Activated CD8-positive, alpha-beta memory T cell treated with anti-CD3 and anti-CD28 coated beads for 48 hours (primary cell): Measurements from ENCODE around the gene C1QTNF5.
A peak's percentile ranks its signal among the peaks of the same experiment; 100 is the strongest.

Experiments used
- DNase-seq, 3 experiments: peaks; one replicate each; pipeline ENCODE4 v3.0.0-alpha.2; 2020; ENCODE audit warnings: low read depth in 2 of 3, low spot score in 2 of 3

The C1QTNF5 gene

DNA sequence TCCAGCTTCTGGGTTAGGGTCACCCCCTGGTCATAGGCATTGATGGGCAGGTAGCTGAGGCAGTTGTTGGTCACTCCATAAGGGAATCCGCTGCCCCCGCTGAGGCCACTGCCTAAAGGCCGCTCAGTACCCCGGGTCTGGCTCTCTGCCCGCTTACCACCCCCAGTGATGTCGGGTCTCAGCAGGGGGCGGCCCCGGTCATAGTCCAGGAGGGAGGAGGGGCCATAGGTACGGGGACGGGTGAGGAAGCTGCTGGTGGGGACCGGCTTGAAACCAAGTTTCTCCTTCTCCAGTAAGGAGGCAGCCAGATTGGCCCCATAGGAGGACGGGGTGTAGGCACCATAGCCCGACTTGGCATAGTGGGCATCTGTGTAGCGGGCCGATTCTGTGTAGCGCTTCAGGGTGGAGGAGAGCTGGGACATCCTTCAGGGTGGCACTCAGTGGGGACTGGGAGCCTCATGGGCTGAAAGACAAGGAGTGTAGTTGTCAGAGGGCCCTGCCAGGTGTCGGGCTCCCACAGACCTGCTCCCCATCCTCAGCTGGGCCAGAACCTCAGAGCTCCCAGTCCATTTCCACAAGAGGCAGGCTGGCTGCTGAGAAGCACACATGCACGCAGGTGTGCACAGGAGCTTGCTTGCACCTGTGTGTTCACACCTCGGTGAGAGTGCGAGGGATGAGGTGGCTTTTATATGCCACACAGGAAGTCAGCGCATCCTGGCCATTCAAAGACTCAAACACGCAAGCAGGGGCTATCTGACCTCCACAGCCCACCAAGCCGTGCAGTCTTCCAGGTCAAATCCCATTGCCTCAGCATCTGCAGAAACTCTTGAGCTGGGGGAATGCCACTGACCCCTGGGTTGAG is 32.6 kb upstream of the C1QTNF5 start:
- no peak for DNase-seq

DNA sequence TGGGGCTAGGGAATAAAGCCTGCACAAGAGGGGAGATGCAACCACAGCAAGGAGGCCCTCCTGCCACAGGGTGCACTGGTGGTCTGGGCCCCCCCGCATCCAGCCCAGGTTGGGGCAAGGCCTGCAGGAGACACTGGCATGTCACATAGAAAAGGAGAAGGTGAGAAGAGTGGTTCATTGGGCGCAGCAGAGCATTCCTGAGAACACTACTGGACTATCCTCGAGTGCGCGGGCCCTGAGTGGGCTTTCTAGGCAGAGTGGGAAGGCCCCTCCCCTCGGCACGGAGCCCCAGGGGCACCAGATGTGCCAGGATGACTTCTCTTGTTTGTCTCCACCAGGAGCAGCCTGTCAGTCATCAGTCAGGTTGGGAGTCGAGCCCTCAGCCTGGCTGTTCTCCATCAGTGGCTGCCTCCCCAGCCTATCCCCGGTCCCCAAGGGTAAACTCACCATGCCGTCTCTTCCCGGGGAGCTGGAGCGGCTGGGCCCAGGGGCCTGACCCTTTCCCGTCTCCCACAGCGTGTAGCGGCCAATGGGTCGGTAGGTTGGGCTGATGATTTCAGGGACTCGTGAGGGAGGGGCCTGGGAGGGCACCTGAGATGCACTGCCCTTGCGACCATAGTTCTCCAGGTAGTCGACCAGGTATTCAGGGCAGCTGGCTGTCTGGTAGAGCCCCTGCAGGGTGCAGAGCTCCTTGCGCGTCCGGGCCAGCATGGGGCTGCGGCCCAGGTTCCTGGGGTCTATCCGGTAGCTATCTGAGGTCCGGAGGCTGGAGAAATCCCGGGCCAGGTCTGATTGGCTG is 31.8 kb upstream of the C1QTNF5 start:
- no peak for DNase-seq

DNA sequence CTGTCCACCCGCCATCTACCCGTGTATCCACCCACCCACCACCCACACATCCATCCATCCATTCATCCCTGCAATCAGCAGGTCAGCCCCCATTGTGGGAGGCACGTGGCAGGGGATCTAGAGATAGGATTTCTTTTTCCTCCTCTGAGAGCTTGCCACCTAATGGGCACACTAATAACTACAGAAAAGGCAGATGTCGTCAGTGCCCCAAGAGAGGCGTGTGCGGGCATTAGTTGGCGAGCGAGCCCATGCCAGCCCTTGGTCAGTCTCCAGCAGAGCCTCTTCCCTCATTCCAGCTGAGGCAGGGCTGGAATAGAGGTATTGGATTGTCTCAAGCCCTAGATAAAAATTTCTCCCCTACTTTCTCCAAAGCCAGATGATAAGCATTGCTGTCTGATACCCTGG is 31.1 kb upstream of the C1QTNF5 start:
- no peak for DNase-seq

DNA sequence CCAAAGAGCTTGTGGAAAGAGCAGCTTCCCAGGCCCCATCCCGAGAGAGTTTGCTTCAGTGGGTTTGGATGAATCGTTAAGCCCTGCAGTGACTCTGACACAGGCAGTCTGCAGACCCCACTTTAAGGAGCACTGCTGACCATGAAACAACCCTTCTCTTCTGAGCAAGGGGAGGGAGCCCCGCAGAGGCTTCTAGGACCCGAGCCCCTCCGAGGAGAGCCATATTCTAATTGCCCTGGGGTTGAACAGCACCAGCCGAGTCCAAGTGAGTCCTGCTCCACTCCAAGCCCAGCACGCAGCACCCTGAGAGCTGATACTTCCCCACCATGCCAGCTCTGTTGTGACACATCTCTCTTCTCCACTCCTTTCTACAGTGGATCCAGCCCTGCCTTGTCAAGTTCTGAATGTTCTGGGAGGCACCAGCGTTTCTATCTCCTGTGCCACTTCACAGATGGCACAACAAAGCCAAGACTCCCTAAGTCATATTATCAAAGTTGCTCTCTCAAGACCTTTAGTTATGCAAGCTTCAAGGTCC is 30.5 kb upstream of the C1QTNF5 start:
- DNase-seq, result no peak

DNA sequence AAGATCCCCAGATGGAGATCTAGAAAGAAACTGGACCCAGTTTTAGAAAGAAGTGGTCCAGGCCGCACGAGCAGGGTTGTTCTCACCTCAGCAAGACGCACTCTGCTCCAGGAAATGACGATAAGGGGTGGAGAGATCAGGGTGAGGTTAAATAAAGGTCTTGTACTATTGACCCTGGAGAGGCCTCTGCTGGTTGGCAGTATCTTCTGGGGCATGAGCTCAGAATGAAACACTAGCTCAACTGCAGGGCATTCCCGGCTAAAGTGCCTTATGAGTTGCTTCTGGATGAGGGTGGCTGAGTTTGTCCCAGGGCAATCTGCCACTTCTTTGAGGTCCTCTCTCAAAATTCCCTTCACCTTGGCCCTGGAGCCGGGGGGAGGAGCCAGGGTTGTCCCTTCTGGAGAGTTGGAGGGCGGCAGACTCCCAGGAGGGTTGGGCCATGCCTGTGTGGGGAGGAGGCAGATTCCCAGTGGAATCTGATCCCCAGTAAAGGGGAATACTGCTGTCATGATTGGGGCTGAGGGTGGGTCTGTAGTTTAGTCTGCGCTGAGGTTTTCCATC is 29.9 kb upstream of the C1QTNF5 start:
- no peak for DNase-seq

DNA sequence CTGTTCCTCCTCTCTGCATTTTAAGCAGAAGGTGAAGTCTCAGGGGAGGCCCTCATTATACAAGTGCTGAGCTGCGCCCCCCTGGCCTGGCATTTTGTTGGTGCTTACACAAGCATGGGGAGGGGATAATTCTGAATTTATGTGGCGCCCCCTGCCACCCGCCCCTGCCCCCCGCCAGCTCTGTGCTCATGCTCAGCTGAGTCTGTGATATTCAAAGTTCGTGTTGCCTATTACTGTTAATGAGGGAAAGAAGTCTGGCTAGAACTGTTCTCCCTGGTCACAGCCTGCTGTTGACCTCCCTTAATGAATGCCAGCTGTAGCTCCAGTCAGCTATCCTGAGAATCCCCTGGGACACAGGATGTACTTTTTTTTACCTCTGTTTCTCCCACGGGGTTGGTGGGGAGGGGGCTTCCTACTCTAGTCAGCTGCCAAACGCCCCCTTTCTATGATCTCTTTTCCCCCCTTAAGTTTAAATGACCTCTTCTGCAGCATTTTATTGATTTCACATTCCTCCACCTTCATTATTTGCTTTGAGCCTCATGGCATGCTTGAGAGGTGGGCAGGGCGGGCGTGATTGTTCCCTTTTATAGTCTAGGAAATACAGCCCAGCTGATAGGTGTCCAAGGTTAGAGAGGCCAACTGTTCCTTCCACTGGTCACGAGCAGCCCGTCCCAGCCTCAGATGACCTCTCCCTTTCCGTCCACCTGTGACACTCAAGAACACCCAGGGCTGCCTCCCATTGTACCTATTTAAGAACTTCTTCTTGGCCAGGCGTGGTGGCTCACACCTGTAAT is 28.6 kb upstream of the C1QTNF5 start:
- DNase-seq, result no peak

DNA sequence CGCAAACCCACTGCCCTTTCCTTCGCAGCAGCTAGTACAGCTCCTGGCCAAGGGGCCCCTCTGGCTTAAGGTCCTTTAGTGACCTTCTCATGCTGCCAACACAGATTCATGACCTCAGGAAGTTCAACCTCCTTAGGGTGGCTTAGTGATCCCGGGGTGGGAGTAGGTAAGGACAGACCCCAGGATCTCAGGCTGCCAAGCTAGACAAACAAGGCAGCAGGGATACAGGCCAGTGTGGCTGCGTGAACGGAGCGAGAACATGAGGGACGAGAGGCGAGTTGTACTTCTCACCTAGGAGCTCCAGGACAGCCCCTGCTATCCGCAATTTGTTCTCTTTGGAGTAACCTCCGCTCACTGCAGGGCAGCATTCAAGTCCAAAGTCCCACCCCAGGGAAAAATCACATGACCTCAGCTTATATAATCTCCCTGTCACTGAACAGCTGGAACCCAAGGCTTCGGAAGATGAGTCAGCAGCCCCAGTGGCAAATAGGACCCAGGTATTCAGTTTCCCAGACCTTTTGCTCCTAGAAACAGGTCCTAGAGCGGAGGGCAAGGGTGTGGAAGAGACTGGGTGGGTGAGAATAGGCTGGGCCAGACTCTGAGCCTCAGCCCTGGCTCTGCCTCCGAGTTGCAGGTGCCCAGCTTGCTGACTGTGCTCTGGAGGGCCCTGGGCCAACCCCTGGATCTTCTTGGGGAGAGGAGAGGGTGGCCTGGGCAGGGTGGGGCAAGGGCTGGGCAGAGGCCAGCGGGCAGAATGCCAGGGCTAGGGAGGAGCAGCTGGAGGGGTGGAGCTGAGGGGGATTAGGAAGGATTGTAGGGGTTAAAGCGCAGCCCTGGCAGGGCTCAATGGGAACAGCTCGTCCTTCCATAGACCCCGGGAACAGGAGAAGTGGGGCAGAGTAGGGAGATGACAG is 27.7 kb upstream of the C1QTNF5 start:
- DNase-seq, result no peak

DNA sequence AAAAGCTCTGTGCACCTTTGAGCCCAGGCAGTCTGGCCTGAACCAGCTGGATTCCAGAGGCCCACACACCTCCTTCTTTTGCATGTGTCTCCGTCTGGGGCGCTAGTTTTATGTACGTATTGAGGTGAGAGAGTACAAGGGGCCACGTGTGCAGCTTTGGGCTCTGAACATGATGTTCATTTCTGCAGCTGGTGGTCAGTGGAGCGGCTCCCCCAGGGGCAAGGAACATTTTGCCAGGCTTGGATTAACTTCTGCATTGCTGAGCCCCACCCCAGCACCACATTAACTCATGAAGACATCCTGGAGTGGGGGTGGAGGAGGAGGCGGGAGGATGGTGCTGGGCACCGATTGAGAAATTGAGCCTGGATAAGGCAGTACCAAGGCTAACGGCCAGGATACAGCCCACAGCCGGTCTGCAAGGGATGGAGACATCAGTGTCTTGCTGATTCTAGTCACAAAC is 27.0 kb upstream of the C1QTNF5 start:
- no peak for DNase-seq

DNA sequence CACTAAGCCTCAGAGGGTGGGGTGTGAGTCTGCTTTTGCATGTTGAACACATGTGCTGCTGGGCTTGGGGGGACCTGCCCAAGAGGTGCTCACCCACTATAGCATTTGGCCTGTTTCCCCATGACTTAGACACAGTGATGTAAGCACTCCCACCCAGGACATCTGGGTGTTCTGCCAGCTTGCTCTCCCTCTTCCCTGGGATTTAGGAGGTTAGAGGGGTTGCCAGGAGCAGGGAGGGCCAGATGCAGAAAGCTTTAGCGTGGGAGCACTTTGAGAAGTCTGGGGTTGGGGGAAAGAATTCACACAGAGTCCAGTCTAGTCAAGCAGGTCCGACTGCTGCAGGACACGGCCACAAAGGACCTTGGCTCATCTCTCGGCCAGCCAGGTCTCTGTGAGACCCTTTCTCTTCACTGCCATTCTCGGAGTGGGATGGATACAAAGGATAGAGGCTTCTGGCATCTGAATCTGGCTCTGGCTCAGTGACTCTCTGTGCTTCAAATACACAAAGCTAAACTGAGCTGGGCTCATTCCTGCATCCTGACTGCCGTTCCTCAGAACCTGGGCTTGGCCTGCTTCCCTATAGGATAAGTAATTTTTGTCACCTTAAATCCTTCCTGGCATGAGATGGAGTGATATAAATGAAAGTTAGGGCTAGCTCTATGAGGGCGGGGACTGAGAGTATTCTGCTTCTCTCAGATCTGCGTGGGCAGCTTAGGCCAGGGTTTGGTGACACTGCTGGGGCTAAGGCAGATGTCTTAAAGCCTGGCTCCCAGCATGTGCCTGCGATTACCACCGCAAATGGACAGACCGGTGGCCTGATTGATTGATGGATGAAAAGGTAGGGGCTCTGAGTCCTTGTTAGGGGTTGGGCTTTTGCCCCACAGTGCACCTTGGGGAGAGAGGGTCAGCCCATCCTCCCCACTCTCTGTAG is 26.3 kb upstream of the C1QTNF5 start:
- no peak for DNase-seq

DNA sequence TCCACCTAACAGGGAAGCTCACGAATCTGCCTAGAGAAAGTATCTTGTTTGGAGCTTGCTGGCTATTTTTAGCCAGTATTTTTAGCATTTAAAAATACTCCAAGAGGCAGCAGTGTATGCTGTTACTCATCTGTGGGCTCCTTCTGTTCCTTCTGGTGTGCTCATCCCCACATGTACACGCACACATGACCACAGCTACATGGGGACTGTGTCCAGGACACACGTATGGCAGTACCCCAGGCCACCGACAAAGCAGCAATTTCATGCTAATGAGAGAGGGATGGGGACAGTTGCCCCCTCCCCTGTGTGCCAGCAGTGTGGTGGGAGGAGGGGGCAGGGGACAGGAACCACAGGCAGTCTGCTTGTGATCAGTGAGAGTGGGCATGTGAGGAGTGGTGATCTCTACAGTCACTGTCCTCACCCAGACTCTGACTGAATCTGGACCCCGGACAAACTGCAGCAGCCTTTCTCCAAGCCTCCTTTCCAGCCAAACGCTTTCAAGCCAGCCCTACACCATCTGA is 24.4 kb upstream of the C1QTNF5 start:
- DNase-seq, result no peak

DNA sequence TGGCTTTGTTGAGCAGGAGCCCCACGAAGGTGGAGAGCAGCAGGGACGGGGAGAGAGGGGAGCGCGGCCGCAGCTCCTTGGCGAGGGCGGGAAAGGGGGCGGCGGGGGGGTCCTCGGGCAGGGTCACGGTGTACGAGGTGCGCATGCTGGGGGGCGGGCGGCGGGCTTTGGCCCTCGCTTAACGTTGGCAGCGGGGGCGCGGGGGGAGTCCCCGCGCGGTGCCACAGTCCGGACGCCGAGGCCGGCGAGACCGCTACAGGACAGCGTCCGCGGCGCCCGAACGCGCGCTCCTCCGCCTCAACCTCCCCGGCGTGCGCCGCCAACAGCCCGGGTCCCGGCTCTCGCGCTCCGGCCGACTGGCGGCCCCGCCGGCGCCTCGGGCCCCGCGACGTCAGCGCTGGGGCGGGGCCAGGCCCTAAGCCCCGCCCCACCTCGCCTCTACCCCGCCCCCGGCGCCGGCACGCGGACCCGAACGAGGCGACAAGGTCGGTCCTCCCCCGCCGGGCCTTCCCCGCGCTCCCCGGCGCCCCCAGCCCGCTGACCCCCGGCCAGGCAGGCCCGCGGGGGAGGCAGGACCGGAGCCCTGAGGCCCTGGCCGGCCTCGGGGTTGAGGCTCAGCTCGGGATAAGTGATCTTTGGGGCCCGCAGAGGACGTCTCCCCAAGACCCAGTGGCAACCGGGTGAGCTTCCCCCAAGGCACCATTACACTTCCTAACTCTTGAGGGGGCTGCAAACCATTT is 23.3 kb upstream of the C1QTNF5 start:
- peak in 1 of 3 experiments; percentile 22 for DNase-seq

DNA sequence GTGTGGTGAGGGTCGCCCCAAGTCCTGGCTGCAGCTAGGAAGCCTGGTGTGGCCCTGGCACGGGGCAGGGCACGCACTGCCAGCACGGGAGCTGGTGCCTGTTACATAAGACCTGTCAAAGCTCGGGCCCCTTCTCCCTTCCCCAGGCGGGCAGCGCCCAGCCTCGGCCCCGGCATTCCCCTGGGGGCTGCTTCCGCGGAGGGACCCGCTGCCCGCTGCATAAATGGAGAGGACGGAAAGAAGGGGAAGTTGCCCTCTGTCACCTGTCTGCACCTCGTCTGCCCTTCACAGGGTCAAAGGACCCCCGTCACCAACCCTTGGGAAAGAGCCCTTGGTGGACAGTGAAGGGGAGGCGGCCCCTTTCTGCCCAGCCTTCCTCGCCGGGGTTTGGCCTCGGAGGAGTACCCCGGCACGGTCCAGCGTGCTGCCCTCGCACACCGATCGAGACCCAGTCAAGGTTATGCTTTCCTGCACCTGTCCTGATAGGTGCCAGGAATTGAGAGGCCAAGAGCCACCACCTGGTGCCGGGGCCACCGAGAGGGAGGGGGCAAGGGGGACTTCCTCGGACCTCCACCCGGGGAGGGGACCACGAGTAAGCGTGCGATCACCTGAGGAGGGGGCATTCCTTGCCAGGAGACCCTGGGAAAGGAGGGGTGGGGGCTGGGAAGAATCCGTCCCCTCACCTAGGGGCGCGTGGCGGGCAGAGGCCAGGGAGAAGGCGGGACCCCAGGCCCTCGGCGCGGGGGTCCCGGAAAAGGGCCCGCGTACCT is 22.6 kb upstream of the C1QTNF5 start:
- DNase-seq, result no peak

DNA sequence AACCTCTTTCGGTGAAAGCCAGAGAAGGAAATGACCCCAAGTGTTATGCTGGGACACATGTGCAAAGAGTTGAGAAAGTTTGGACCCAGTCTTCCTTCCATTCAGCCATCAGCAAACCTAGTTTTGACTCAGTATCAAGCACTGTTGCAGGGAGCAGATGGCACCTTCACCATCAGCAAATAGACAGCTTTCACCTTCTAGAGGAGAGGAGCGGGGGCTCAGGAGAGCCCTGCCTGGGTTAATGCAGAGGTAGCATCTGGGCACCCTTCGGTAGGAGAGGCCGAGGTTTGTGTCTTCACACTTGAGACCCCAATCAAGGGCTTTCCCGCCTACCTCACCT is 22.0 kb upstream of the C1QTNF5 start:
- no peak for DNase-seq

DNA sequence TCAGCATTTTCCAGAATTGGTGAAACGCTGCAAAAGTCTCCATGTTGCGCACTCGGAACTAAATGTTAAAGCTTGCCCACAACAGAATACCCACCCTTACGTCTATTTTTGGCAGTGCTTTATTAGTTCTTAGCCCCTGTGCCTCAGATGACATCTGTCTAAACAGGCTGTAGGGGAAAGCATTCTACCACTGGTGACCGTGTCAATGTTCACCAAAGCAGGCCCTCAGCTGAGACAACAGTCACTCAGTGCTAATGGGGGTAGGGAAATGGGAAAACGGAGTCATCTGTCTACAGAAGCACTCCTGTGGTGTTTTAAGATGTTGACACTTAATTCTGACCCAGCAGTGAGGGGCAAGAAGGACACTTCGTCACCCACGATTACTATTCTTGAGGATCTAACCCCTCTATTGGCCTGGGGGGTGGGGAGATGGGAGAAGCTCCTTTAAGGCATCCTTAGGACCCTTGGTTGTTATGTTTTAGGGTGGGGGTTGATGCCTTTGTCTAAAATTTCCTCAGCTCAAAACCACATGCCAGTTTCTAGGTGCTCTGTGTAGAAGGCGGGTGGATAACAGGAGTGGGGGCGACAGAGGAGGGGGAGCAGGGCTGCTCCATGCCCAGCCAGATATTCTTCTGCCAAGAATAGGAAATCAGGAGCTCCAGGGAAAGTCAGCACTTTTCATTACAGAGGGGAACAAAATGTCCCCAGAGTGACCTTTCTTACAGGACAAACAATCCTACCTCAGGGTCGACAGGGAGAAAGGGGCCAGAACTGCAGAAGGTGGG is 21.4 kb upstream of the C1QTNF5 start:
- no peak for DNase-seq

DNA sequence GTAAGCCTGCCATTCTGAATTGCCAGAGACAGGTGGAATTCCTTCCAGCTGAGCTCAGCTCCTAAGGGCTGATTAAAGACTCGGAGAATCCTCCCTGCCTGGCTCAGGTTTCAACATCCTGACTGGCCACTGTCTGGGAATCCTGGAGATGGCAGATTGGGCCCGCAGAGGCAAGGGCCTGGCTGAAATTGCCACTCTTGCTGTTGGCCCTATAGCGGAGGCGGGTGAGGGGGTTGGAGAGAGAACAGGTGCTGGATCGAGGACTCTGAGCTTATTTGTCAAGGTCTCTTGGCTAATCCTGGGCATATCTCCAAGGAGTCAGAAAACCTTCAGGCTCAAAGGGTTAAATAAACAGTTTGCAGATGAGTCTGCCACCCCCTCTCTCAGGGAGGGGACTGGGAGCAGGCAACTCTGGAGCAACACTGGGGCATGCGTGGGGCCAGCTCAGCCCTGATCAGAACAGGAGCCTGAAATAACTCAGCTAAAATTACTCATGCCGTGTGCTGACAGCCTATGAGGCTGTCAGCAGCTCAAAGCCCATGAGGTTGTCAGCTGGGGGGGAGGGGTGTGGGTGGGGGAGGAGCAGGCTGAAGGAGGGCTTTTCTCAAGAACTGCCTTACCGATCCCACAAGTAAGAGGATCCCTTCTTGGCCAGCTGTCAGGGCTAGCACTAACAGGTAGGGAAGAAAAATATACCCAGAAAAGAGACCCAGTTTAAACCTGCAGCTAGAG is 20.5 kb upstream of the C1QTNF5 start:
- DNase-seq, result peak in 1 of 3 experiments; percentile 37
